ENCODE results near the gene LGALS7B.
A peak's percentile ranks its signal among the peaks of the same experiment; 100 is the strongest.

The LGALS7B gene

DNA sequence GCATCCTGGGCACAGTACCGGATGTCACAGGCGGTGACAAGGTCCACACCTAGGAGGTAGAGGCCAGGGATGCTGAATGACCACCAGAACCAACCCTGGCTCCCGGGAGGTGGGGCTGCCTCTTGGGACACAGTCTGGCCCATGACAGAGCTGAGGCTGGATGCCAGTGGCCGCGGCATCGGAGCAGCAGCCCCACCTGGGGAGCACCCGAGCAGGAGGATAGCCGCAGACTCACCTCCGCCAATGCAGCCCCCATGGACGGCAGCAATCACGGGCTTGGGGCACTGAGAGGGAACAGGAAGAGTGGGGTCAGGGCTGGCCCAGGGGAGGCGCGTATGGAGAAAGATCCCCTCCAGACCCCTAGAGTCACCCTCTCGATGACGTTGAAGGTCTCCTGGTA is 28.1 kb downstream of the LGALS7B start:
- Histone ChIP-seq H3K4me3 (ENCODE audit: low read depth, low read length) (no peak overlapping the region), H3K36me3 (ENCODE audit: control insufficient read depth in 2 of 2, insufficient read depth in 1 of 2, low read length in 2 of 2) (peaks cover 19 to 24% of the 10 kb centered on the region in 2 experiments), H3K4me1 (ENCODE audit: control insufficient read depth, insufficient read depth, low read length) (peaks cover 7% of the 10 kb centered on the region), H3K9me3 (ENCODE audit: control insufficient read depth, insufficient read depth, low read depth, low read length) (no peaks in the 10 kb centered on the region), H3K27ac (ENCODE audit: extremely low read depth, low read depth, low read length) (no peak overlapping the region)
- no peak for TF ChIP-seq ZNF37A (tag by site-specific recombination; IDR thresholded peaks at IDR 0.05)
- TF ChIP-seq ZNF837 (tag by site-specific recombination; IDR thresholded peaks at IDR 0.05), result no peak
- no peak for TF ChIP-seq ZNF350 (tag by site-specific recombination; IDR thresholded peaks at IDR 0.05)
- no peak for TF ChIP-seq ZNF596 (tag by site-specific recombination; IDR thresholded peaks at IDR 0.05)
- TF ChIP-seq MYNN (tag by site-specific recombination; IDR thresholded peaks at IDR 0.05; ENCODE audit: borderline replicate concordance), result no peak
- no peak for TF ChIP-seq ZNF555 (tag by site-specific recombination; conservative IDR thresholded peaks at IDR 0.05)
- no peak for TF ChIP-seq ZNF768 (tag by site-specific recombination; IDR thresholded peaks at IDR 0.05)
- TF ChIP-seq, protein P1, sequence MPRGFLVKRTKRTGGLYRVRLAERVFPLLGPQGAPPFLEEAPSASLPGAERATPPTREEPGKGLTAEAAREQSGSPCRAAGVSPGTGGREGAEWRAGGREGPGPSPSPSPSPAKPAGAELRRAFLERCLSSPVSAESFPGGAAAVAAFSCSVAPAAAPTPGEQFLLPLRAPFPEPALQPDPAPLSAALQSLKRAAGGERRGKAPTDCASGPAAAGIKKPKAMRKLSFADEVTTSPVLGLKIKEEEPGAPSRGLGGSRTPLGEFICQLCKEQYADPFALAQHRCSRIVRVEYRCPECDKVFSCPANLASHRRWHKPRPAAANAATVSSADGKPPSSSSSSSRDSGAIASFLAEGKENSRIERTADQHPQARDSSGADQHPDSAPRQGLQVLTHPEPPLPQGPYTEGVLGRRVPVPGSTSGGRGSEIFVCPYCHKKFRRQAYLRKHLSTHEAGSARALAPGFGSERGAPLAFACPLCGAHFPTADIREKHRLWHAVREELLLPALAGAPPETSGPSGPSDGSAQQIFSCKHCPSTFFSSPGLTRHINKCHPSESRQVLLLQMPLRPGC (tag by site-specific recombination; IDR thresholded peaks at IDR 0.05), result no peak
- no peak for TF ChIP-seq ZNF221 (tag by site-specific recombination; IDR thresholded peaks at IDR 0.05; ENCODE audit: borderline replicate concordance)
- TF ChIP-seq ZNF354C (tag by site-specific recombination; IDR thresholded peaks at IDR 0.05; ENCODE audit: borderline replicate concordance, low read depth), result no peak
- TF ChIP-seq ZNF146 (tag by site-specific recombination; IDR thresholded peaks at IDR 0.05), result no peak
- CTCF ChIA-PET, result interaction anchor here (0.5 to 0.8 kb wide), 3 partner anchors 16 to 78 kb away, joined by 3 to 5 read pairs (median 3); no protein-coding TSS in a partner anchor
- POLR2A ChIA-PET, result no interaction called here

DNA sequence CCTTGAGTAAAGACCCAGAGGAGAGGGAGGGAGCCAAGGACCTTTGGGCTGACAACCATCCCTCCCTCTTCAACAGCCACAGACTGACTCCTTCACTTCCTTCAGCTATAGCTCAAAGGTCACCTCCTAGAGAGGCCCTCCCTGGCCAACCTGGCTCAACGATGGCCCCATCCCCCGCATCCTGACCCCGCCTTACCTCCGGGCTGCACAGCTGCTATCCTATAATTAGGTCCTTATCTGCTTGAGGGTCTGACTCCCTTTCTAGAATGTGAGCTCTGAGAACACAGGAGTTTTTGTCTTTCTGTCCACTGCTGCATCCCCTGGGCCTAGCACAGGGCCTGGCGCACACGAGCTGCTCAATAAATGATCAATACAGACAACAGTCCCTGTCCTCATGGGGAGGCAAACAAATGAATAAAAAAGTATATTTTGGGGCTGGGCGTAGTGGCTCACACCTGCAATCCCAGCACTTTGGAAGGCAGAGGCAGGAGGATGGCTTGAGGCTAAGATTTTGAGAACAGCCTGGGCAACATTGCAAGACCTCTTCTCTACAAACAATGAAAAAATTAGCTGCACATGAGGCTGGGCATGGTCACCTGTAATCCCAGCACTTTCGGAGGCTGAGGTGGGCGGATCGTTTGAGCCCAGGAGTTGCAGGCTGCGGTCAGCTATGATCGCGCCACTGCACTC is 30.4 kb downstream of the LGALS7B start:
- POLR2A ChIA-PET, result interaction anchor here (0.5 to 1.6 kb wide), 7 partner anchors 11 to 400 kb away, joined by 3 to 6 read pairs (median 4); partner anchors contain the start of genes ECH1 and HNRNPL
- CTCF ChIA-PET, result interaction anchor here (1.2 kb wide), 1 partner anchor 50 kb away, joined by 3 read pairs; no protein-coding TSS in a partner anchor
- TF ChIP-seq ZNF274 (IDR thresholded peaks at IDR 0.05; ENCODE audit: low read length) (no peak), ZNF274 (tag by site-specific recombination; IDR thresholded peaks at IDR 0.05; ENCODE audit: borderline replicate concordance) (no peak), ZNF664 (tag by site-specific recombination; IDR thresholded peaks at IDR 0.05) (0 out of 2 replicates have a peak, but pooled peaks have one; percentile 21), ZNF121 (tag by site-specific recombination; IDR thresholded peaks at IDR 0.05) (peak; percentile 92), SP7 (tag by site-specific recombination; IDR thresholded peaks at IDR 0.05) (peak; percentile 62; the same call in 1 of the 2 replicates), KLF1 (tag by site-specific recombination; IDR thresholded peaks at IDR 0.05) (peak; percentile 59), ZNF670 (tag by site-specific recombination; IDR thresholded peaks at IDR 0.05; ENCODE audit: low read depth) (no peak), ZFHX2 (tag by site-specific recombination; conservative IDR thresholded peaks at IDR 0.05) (0 out of 2 replicates have a peak, but pooled peaks have one; percentile 17), ZNF585B (tag by site-specific recombination; IDR thresholded peaks at IDR 0.05) (no peak), GLIS1 (tag by site-specific recombination; IDR thresholded peaks at IDR 0.05) (peak; percentile 37; the same call in 1 of the 2 replicates)
- TF ChIP-seq, protein P2, sequence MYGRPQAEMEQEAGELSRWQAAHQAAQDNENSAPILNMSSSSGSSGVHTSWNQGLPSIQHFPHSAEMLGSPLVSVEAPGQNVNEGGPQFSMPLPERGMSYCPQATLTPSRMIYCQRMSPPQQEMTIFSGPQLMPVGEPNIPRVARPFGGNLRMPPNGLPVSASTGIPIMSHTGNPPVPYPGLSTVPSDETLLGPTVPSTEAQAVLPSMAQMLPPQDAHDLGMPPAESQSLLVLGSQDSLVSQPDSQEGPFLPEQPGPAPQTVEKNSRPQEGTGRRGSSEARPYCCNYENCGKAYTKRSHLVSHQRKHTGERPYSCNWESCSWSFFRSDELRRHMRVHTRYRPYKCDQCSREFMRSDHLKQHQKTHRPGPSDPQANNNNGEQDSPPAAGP (tag by site-specific recombination; IDR thresholded peaks at IDR 0.05), result 0 out of 2 replicates have a peak, but pooled peaks have one; percentile 26

More for the DNA sequence above, 30.4 kb downstream of the LGALS7B start:
- peak overlapping the region; percentile 17; the same call in 1 of the 2 replicates for H3K27ac ChIP-seq (ENCODE audit: extremely low read depth, low read depth, low read length)
- peaks cover 19 to 33% of the 10 kb centered on the region in 2 experiments for H3K36me3 ChIP-seq (ENCODE audit: control insufficient read depth in 2 of 2, insufficient read depth in 1 of 2, low read length in 2 of 2)
- H3K4me1 ChIP-seq (ENCODE audit: control insufficient read depth, insufficient read depth, low read length), result peaks cover 7% of the 10 kb centered on the region
- no peaks in the 10 kb centered on the region for H3K9me3 ChIP-seq (ENCODE audit: control insufficient read depth, insufficient read depth, low read depth, low read length)
- H3K4me3 ChIP-seq (ENCODE audit: low read depth, low read length), result no peak overlapping the region
